ENCODE measurements around the gene OLFM2. TPM values are rescaled to one million over a fixed set of nuclear protein-coding genes. Genes with fewer than 3 reads are reported as not detected.

OLFM2 gene
- total RNA-seq, 1 donor, result 16.0 TPM

DNA sequence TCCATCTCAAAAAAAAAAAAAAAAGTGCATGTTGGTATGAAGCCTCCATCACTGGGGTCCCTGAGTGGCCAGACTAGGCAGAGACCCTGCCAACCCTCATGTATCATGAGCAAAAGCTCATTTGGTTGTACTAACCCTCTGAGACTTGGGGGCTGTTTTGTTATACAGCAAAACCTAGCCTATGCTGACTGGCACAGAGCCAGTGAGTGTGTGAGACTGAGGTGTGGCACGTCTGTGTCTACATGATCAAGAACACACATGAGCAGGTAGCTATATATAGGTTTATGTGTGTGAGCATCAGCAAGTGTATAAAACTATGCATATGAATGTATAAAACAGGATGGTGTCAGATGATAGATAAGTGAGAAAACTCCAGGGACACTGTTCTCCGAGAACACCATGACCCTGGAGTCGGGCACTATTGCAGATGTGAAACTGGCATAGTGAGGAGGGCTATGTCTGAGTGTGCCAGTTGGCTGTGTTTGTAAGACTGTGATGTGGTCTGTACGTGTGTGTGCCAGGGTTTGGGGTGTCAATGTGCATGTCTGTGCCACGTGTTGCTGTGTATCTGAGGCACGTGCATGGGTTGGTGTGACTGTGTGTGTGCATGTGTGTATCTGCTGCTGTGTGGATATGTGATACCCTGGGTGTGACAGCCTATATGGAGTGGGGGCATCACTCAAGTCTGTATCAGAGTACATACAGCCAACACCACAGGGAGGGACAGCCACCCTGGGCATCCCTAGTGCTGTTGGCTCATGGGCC, 44.5 kb downstream of the OLFM2 start:
- H3K4me3 ChIP-seq (ENCODE audit: low read depth, low read length), result no peak overlapping the region
- no peak for DNase-seq (ENCODE audit: low read depth)
- TF ChIP-seq, protein P1, sequence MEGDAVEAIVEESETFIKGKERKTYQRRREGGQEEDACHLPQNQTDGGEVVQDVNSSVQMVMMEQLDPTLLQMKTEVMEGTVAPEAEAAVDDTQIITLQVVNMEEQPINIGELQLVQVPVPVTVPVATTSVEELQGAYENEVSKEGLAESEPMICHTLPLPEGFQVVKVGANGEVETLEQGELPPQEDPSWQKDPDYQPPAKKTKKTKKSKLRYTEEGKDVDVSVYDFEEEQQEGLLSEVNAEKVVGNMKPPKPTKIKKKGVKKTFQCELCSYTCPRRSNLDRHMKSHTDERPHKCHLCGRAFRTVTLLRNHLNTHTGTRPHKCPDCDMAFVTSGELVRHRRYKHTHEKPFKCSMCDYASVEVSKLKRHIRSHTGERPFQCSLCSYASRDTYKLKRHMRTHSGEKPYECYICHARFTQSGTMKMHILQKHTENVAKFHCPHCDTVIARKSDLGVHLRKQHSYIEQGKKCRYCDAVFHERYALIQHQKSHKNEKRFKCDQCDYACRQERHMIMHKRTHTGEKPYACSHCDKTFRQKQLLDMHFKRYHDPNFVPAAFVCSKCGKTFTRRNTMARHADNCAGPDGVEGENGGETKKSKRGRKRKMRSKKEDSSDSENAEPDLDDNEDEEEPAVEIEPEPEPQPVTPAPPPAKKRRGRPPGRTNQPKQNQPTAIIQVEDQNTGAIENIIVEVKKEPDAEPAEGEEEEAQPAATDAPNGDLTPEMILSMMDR (IDR thresholded peaks at IDR 0.05; ENCODE audit: insufficient read depth, low read length), result no peak

DNA sequence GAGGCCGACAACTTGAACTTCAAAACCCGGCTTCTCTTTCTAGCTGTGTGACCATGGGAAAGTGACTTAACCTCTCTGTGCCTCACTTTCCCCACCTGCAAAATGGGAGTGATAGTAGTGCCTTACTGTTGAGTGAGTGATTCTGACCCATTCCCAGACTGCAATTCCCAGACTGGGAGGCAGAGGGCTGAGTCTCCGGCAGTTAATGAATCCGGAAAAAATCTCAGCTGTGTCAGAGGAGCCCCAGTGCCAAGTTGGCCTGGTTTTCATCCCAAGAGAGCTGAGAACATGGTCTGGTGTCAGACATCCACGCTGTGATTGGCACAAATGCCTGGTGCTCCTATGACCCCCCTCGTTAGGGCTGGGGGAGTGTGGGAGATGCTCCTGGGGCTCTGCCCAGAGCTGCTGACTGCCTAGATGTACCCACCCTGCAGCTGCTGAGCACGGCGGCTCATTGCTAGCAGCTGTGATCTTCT, 51.2 kb downstream of the OLFM2 start:
- TF ChIP-seq, protein P1 (IDR thresholded peaks at IDR 0.05; ENCODE audit: insufficient read depth, low read length), result peak; percentile 69
- DNase-seq (ENCODE audit: low read depth), result peak; percentile 65
- H3K4me3 ChIP-seq (ENCODE audit: low read depth, low read length), result no peak overlapping the region

DNA sequence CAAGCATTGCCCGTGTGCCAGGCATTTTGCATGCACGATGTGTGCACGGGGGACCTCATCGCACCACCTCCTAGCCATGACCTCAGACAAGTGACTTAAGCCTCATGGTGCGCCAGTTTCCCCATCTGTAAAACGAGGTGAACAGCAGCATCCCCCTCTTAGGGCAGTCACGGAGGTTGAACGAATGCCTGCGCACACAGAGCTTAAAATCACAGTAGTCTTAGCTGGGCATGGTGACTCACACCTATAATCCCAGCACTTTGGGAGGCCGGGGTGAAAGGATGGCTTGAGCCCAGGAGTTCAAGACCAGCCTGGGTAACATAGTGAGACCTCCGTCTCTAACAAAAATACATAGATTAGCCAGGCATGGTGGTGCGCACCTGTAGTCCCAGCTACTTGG, 52.6 kb downstream of the OLFM2 start:
- TF ChIP-seq, protein P1 (IDR thresholded peaks at IDR 0.05; ENCODE audit: insufficient read depth, low read length), result no peak
- no peak for DNase-seq (ENCODE audit: low read depth)
- no peak overlapping the region for H3K4me3 ChIP-seq (ENCODE audit: low read depth, low read length)

DNA sequence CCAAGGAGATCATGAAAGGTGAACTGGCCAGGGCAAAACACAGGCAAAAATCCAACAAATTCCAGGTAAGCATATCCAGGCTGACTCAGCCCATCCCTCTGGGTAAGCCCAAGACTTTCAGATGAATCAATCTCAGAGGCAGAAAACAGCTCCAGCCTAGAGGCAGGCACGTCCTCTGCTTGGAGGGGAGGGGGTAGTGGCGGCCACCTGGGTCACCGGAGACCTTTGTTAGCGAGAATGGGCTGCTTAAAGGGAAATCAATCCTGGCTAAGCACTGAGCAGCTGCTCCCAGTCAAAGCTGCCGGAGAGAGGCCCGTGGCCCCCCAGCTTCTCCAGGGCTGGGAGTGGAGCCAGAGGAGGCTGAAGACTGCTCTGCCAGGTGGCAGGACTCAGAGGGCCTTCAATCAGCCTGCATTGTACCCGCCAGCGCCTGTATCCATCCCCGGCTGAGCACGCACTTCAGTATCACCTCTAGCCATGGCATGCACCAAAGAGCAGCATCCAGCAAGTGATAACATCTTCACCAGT, 53.0 kb downstream of the OLFM2 start:
- TF ChIP-seq, protein P1 (IDR thresholded peaks at IDR 0.05; ENCODE audit: insufficient read depth, low read length), result no peak
- DNase-seq (ENCODE audit: low read depth), result no peak

DNA sequence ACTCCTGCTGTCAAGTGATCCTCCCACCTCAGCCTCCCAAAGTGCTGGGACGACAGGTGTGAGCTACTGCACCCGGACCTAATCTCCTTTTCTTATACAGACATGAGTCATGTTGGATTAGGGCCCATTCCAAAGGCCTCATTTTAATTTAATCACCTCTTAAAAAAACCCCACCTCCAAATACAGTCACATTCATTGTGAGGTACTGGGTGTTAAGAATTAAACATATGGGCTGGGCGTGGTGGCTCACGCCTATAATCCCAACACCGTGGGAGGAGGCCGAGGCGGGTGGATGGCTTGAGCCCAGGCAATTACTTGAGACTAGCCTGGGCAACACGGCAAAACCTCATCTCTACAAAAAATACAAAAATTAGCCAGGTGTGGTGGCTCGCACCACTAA, 54.6 kb downstream of the OLFM2 start:
- H3K4me3 ChIP-seq (ENCODE audit: low read depth, low read length), result no peak overlapping the region
- DNase-seq (ENCODE audit: low read depth), result no peak
- TF ChIP-seq, protein P1 (IDR thresholded peaks at IDR 0.05; ENCODE audit: insufficient read depth, low read length), result no peak

More for the DNA sequence above, 53.0 kb downstream of the OLFM2 start:
- H3K4me3 ChIP-seq (ENCODE audit: low read depth, low read length), result no peak overlapping the region

DNA sequence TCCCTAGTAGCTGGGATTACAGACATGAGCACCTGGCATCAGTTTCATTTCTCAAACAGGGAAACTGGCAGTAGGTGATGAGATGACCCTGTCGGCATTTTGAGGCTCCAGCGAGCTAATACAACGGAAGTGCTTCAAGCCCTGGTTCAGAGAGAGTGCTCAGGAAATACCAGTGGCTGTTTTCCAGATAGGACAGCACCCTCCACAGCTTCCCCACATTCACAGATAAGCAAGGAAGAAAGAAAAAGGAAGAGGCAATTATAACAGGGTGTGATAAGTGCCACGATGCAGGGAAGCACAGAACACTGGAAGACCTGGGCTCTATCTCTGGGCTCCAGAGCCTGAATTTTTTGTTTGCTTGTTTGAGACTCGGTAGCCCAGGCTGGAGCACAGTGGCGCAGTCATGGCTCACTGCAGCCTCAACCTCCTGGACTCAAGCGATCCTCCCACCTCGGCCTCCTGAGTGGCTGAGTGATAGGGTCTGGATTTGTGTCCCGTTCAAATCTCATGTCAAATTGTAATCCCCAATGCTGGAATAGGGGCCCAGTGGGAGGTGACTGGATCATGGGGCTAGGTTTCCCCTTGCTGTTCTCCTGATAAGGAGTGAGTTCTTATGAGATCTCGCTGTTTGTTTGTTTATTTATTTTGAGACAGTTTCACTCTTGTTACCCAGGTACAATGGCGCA, 57.7 kb downstream of the OLFM2 start:
- DNase-seq (ENCODE audit: low read depth), result no peak
- TF ChIP-seq, protein P1 (IDR thresholded peaks at IDR 0.05; ENCODE audit: insufficient read depth, low read length), result no peak
- H3K4me3 ChIP-seq (ENCODE audit: low read depth, low read length), result no peak overlapping the region
